Measurements from ENCODE around the gene DENND1A. TPM values are rescaled to one million over a fixed set of nuclear protein-coding genes. Genes with fewer than 3 reads are reported as not detected.

Gene DENND1A
- total RNA-seq, 1 experiment from 2014 or later, result 19.7 TPM

- intact Hi-C loops (cut with micrococcal nuclease; ENCODE audit: unreplicated experiment) (no loop called here), in situ Hi-C loops (cut with HindIII; ENCODE audit: low pct_unique_long_range_greater_than_20kb, low sequenced_read_pairs) (no loop called here)
- CTCF ChIA-PET, result no interaction called here
- Histone ChIP-seq H3K27me3 (ENCODE audit: control insufficient read depth, insufficient read depth, low read length) (no peaks in the 10 kb centered on the region), H3K27ac (ENCODE audit: low read length) (no peak overlapping the region), H3K9me3 (ENCODE audit: control insufficient read depth, insufficient read depth, low read depth, low read length) (peaks cover 2% of the 10 kb centered on the region; the same call in 1 of the 2 replicates), H3K36me3 (ENCODE audit: control insufficient read depth, insufficient read depth, low read length) (no peaks in the 10 kb centered on the region), H3K4me1 (ENCODE audit: control insufficient read depth, insufficient read depth, low read length) (no peaks in the 10 kb centered on the region; the same call in 1 of the 2 replicates), H3K4me3 (ENCODE audit: low read depth in 2 of 2, low read length in 2 of 2) (no peak overlapping the region)
- no peak for TF ChIP-seq CTCF (IDR thresholded peaks at IDR 0.05)
- no peak for TF ChIP-seq REST (IDR thresholded peaks at IDR 0.05; ENCODE audit: insufficient read depth in 1 of 2, low read depth in 2 of 2, low read length in 1 of 2)
- no peak for TF ChIP-seq TCF7L2 (IDR thresholded peaks at IDR 0.05; ENCODE audit: low read depth, low read length)
- no peak for TF ChIP-seq POLR2AphosphoS5 (IDR thresholded peaks at IDR 0.05; ENCODE audit: low read depth, low read length)
- TF ChIP-seq SIN3A (IDR thresholded peaks at IDR 0.05; ENCODE audit: borderline replicate concordance, insufficient read depth, low read depth, low read length), result no peak
- POLR2A ChIA-PET, result no interaction called here
- ATAC-seq (no peak), DNase-seq (ENCODE audit: low read depth, low spot score) (no peak)
- BruUV-seq (replicated peaks), result no TSS peak
Observed at GRCh38 chr9:123834889-123835562, 94.9 kb downstream of the DENND1A start.

GRCh38 chr9:123834218-123834888 is 95.6 kb downstream of the DENND1A start:
- intact Hi-C loops (cut with micrococcal nuclease; ENCODE audit: unreplicated experiment), result no loop called here
- ATAC-seq (no peak), DNase-seq (ENCODE audit: low read depth, low spot score) (no peak)
- Histone ChIP-seq H3K4me3 (ENCODE audit: low read depth in 2 of 2, low read length in 2 of 2) (no peak overlapping the region), H3K36me3 (ENCODE audit: control insufficient read depth, insufficient read depth, low read length) (no peaks in the 10 kb centered on the region), H3K4me1 (ENCODE audit: control insufficient read depth, insufficient read depth, low read length) (no peaks in the 10 kb centered on the region; the same call in 1 of the 2 replicates), H3K9me3 (ENCODE audit: control insufficient read depth, insufficient read depth, low read depth, low read length) (peaks cover 6% of the 10 kb centered on the region; the same call in 1 of the 2 replicates), H3K27me3 (ENCODE audit: control insufficient read depth, insufficient read depth, low read length) (no peaks in the 10 kb centered on the region), H3K27ac (ENCODE audit: low read length) (no peak overlapping the region)
- CTCF ChIA-PET, result no interaction called here
- POLR2A ChIA-PET, result interaction anchor here (0.7 kb wide), 1 partner anchor 846 kb away, joined by 4 read pairs; no protein-coding TSS in a partner anchor
- no TSS peak for BruUV-seq (replicated peaks)
- in situ Hi-C loops (cut with HindIII; ENCODE audit: low pct_unique_long_range_greater_than_20kb, low sequenced_read_pairs), result no loop called here
- TF ChIP-seq TCF7L2 (IDR thresholded peaks at IDR 0.05; ENCODE audit: low read depth, low read length) (no peak), REST (IDR thresholded peaks at IDR 0.05; ENCODE audit: insufficient read depth in 1 of 2, low read depth in 2 of 2, low read length in 1 of 2) (no peak), POLR2AphosphoS5 (IDR thresholded peaks at IDR 0.05; ENCODE audit: low read depth, low read length) (no peak), SIN3A (IDR thresholded peaks at IDR 0.05; ENCODE audit: borderline replicate concordance, insufficient read depth, low read depth, low read length) (no peak), CTCF (IDR thresholded peaks at IDR 0.05) (no peak)
